Natural killer cell (primary cell): ENCODE results near the gene KDM4B. TPM values are rescaled to one million over a fixed set of nuclear protein-coding genes. Genes with fewer than 3 reads are reported as not detected.
A peak's percentile ranks its signal among the peaks of the same experiment; 100 is the strongest.

Experiments used
- ATAC-seq, 3 donors: fragments of 150-1000 bp in 2 of 3; fragments of 200-7000 bp in 1 of 3; cut with Tn5 transposase; 1 replicate in 1 of 3; 2 replicates in 2 of 3; pipeline ENCODE4 v1.10.0; 2021; ENCODE audit warnings: mild to moderate bottlenecking in 2 of 3, moderate library complexity in 2 of 3
- DNase-seq, 2 donors: peaks; one replicate each; pipeline versions ENCODE4 v3.0.0 to v3.0.0-alpha.2; 2013 to 2021; ENCODE audit warnings: mixed read lengths in 1 of 2
- H3K27ac ChIP-seq: one replicate; pipeline ENCODE4 v1.5.1; 2013; ENCODE audit warnings: mild to moderate bottlenecking, low read length
- H3K27me3 ChIP-seq: one replicate; pipeline ENCODE4 v1.6.1; 2013; ENCODE audit warnings: low read length; ENCODE audit not compliant: control insufficient read depth, insufficient read depth
- H3K36me3 ChIP-seq: one replicate; pipeline ENCODE4 v1.6.1; 2013; ENCODE audit warnings: low read length; ENCODE audit not compliant: control insufficient read depth, insufficient read depth
- H3K4me1 ChIP-seq: one replicate; pipeline ENCODE4 v1.6.1; 2013; ENCODE audit warnings: low read length; ENCODE audit not compliant: control insufficient read depth, insufficient read depth
- H3K4me3 ChIP-seq: one replicate; pipeline ENCODE4 v1.5.1; 2013; ENCODE audit warnings: low read length
- H3K9me3 ChIP-seq: one replicate; pipeline ENCODE4 v1.6.1; 2013; ENCODE audit warnings: low read length; ENCODE audit not compliant: control insufficient read depth, insufficient read depth
- H3K27ac Mint-ChIP-seq, 2 donors: one replicate each; pipeline ENCODE4 v1.8.0; 2022; ENCODE audit warnings: mild to moderate bottlenecking in 2 of 2, mixed read lengths in 2 of 2, moderate library complexity in 1 of 2
- H3K27me3 Mint-ChIP-seq, 2 donors: one replicate each; pipeline ENCODE4 v1.8.0; 2022; ENCODE audit warnings: low read depth in 2 of 2, mixed read lengths in 2 of 2
- H3K36me3 Mint-ChIP-seq: one replicate; pipeline ENCODE4 v1.8.0; 2022; ENCODE audit warnings: mixed read lengths
- H3K4me1 Mint-ChIP-seq, 2 donors: one replicate each; pipeline ENCODE4 v1.8.0; 2022; ENCODE audit warnings: mixed read lengths in 2 of 2
- H3K4me3 Mint-ChIP-seq: one replicate; pipeline ENCODE4 v1.8.0; 2022; ENCODE audit warnings: mild to moderate bottlenecking, moderate library complexity, mixed read lengths
- H3K9me3 Mint-ChIP-seq, 2 donors: one replicate each; pipeline ENCODE4 v1.8.0; 2022; ENCODE audit warnings: mixed read lengths in 2 of 2
- CTCF ChIP-seq: fragments of 200-600 bp; IDR thresholded peaks from one replicate; pipeline ENCODE4 v1.8.0; 2022; ENCODE audit warnings: antibody characterized with exemption
- WGBS: methylation state at CpG from one replicate; pipeline ENCODE4 v1.1.7; 2013; ENCODE audit warnings: missing lambda C conversion rate; ENCODE audit not compliant: insufficient coverage; 5-methylcytosine and 5-hydroxymethylcytosine counted together
- intact Hi-C: fragments of 100-400 bp; cut with micrococcal nuclease; formaldehyde crosslinking; loops from one replicate; pipeline ENCODE4 v1.14.2; 2022
- total RNA-seq, 4 donors: library from RNA; stranded (reverse); fragments of 120-200 nt in 1 of 4; gene quantifications; one replicate each; pipeline versions ENCODE4 v1.2.3 to v1.2.4, GENCODE V29; 2013 to 2022

The KDM4B gene
- total RNA-seq, 3 donors from 2014 or later (not counting 1 experiment from before 2014, with no cell fraction given), result 68.0 to 73.5 (median 68.1) TPM

DNA sequence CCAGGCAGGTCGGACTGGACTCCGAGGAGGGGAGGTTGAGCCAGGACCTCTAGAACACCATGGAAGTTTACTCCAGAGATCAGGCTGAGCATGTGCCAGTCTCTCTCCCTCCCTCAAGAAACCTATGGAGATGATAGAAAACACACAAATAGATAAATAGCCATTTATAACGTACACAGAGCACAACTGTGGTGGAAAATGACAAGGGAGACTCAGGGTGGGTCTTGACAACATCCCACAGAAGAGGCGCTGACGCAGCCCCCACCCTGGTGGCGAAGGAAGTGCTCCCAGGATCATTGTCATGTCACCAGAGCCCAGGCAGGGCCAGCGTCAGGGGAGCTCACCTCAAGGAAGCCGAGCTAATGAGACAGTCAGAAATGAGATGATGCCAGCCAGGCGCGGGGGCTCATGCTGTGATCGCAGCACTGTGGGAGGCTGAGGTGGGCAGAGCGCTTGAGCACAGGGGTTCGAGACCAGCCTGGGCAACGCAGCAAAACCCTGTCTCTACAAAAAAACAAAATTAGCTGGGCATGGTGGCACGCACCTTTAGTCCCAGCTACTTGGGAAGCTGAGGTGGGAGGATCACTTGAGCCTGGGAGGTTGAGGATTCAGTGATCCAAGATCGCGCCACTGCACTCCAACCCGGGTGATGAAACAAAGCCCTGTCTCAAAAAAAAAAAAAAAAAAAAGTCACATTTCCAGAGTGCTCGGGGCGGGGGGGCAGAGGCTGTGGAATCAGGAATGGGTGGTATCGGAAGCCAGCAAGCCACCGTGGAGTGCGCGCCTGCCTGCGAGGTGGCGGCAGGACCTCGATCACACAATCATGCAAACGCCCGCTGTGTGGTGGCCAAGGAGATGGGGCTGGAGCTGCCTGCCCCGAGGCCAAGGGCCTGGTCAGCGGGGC, 178.4 kb downstream of the KDM4B start:
- no peaks in the 10 kb centered on the region for H3K36me3 Mint-ChIP-seq
- H3K4me3 Mint-ChIP-seq, result no peak overlapping the region
- H3K27ac ChIP-seq, result no peak overlapping the region
- no peak for ATAC-seq
- peak in 1 of 2 donors; percentile 10 for DNase-seq
- H3K4me3 ChIP-seq, result no peak overlapping the region
- TF ChIP-seq CTCF, result no peak
- peaks cover 4 to 17% of the 10 kb centered on the region in 2 donors for H3K4me1 Mint-ChIP-seq
- no peak overlapping the region for H3K27ac Mint-ChIP-seq
- no peaks in the 10 kb centered on the region for H3K27me3 Mint-ChIP-seq
- H3K4me1 ChIP-seq, result peaks cover 16% of the 10 kb centered on the region
- no peaks in the 10 kb centered on the region for H3K9me3 ChIP-seq
- WGBS, result 98% methylated on average over 29 of the region's 31 CpGs
- peaks cover 25% of the 10 kb centered on the region for H3K36me3 ChIP-seq
- no peaks in the 10 kb centered on the region for H3K27me3 ChIP-seq
- intact Hi-C loops, result no loop called here
- H3K9me3 Mint-ChIP-seq, result no peaks in the 10 kb centered on the region

DNA sequence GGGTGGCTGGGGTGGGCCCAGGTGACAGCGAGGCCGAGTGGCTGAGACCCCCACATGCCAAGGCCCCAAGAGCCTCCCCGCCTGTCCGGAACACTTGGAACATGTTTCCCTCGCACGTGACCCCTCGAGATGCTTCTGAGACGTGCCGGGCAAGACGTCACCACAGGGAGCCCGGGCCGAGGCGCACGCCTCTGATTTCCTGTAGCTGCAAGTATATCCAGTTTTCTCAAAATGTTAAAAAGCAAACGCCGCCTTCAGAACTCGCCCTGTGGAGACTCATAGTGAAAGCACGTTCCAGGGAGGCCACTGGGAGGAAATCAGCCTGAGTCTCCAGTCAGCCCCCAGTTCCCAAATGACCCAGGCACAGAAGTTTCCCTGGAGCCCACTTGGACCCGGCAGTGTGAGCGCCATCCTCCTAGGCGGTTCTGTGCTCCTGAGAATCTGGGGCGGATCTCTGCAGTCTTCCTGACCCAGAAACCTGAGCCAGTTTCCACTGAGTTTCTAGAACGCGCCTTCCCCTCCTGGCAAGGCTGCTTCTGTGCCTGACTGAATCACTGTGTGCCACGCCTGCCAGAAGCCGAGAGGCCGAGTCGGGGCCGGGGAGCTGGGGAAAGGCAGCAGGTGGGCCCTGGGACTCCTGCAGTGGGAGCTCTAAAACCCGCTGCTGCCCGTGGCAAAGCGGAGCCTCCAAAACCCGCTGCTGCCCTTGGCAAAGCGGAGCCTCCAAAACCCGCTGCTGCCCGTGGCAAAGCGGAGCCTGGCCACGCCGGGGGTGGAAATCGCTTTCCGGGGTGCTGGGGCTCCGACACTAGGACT, 179.3 kb downstream of the KDM4B start:
- Mint-ChIP-seq H3K4me3 (no peak overlapping the region), H3K4me1 (peaks cover 4 to 9% of the 10 kb centered on the region in 2 donors), H3K27ac (no peak overlapping the region), H3K9me3 (no peaks in the 10 kb centered on the region), H3K36me3 (no peaks in the 10 kb centered on the region), H3K27me3 (no peaks in the 10 kb centered on the region)
- H3K4me1 ChIP-seq, result peaks cover 8% of the 10 kb centered on the region
- intact Hi-C loops, result no loop called here
- H3K4me3 ChIP-seq, result no peak overlapping the region
- TF ChIP-seq CTCF, result no peak
- 93% methylated on average over 42 of the region's 42 CpGs for WGBS
- ATAC-seq (no peak), DNase-seq (no peak)
- no peaks in the 10 kb centered on the region for H3K27me3 ChIP-seq
- peaks cover 23% of the 10 kb centered on the region for H3K36me3 ChIP-seq
- no peak overlapping the region for H3K27ac ChIP-seq
- no peaks in the 10 kb centered on the region for H3K9me3 ChIP-seq

DNA sequence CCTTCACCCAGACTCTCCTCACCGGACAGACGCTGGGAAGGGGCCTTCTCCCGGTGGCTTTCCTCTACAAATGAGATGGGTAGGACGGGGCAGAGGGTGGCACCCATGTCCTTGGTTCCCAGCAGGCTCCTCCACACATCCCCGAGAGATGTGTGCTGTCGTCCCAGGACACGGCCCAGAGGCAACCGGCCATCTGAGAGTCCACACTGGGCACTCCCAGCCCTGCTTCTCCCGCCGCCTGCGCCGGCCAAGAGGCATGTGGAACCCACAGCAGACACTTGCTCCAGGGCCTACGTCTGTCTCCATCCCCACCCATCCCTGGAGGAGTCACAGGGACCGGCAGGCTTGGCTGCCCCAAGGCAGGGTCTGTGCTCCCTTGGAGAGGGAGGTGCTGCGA, 179.9 kb downstream of the KDM4B start:
- ATAC-seq, result no peak
- no peak overlapping the region for H3K4me3 Mint-ChIP-seq

More for the DNA sequence above, 179.9 kb downstream of the KDM4B start:
- DNase-seq, result no peak
- Histone ChIP-seq H3K36me3 (peaks cover 23% of the 10 kb centered on the region), H3K9me3 (no peaks in the 10 kb centered on the region), H3K27me3 (no peaks in the 10 kb centered on the region), H3K27ac (no peak overlapping the region), H3K4me1 (peaks cover 2% of the 10 kb centered on the region), H3K4me3 (no peak overlapping the region)
- H3K4me1 Mint-ChIP-seq, result peaks cover 4 to 5% of the 10 kb centered on the region in 2 donors
- H3K36me3 Mint-ChIP-seq, result no peaks in the 10 kb centered on the region
- no peaks in the 10 kb centered on the region for H3K9me3 Mint-ChIP-seq
- intact Hi-C loops, result no loop called here
- WGBS, result 94% methylated on average over 15 of the region's 15 CpGs
- H3K27ac Mint-ChIP-seq, result no peak overlapping the region
- TF ChIP-seq CTCF, result no peak
- no peaks in the 10 kb centered on the region for H3K27me3 Mint-ChIP-seq
